Uterus (tissue), 2 donors: ENCODE data around the gene SMOC2.

ENCODE experiments used
- CTCF ChIP-seq, 4 experiments: fragments of 200-600 bp in 2 of 4; fragments of 450-650 bp in 2 of 4; sonication (generic) in 2 of 4; IDR thresholded peaks; one replicate each; pipeline ENCODE4 v1.5.1; 2016 to 2019; ENCODE audit warnings: antibody characterized with exemption in 4 of 4, mild to moderate bottlenecking in 2 of 4, moderate library complexity in 1 of 4
- POLR2A ChIP-seq, 2 donors: fragments of 450-650 bp; IDR thresholded peaks; one replicate each; pipeline ENCODE4 v1.6.1; 2016; ENCODE audit warnings: antibody characterized with exemption in 2 of 2, mild to moderate bottlenecking in 1 of 2, moderate library complexity in 1 of 2

- TF ChIP-seq CTCF (IDR thresholded peaks at IDR 0.05) (no peak), POLR2A (IDR thresholded peaks at IDR 0.05) (no peak)
Measured at GRCh38 chr6:168472363-168472762, 31.4 kb downstream of the SMOC2 start.
